Keratinocyte (primary cell): Measurements from ENCODE around the gene DOCK3. TPM values are rescaled to one million over a fixed set of nuclear protein-coding genes. Genes with fewer than 3 reads are reported as not detected.

ENCODE experiments used
- DNase-seq: peaks from one replicate; pipeline ENCODE4 v3.0.0-alpha.2; 2011; ENCODE audit warnings: low read depth, missing footprints, low spot score
- FAIRE-seq: peaks from 2 replicates; lab custom pipeline; 2011; peaks lifted over from hg19 to GRCh38; lab: Jason Lieb, UNC
- H2AFZ ChIP-seq: 2 replicates; pipeline ENCODE4 v1.6.0; 2012; ENCODE audit warnings: low read length, control low read depth, inconsistent platforms; ENCODE audit not compliant: control insufficient read depth
- H3K27ac ChIP-seq: 2 replicates; pipeline ENCODE4 v1.5.1; 2011; ENCODE audit warnings: low read length; ENCODE audit not compliant: control insufficient read depth, insufficient read depth
- H3K27me3 ChIP-seq: 3 replicates; pipeline ENCODE4 v1.6.0; 2011; ENCODE audit warnings: low read length; ENCODE audit not compliant: control insufficient read depth, insufficient read depth; ENCODE audit errors: extremely low read depth
- H3K36me3 ChIP-seq, 2 experiments: 2 replicates in 1 of 2; 3 replicates in 1 of 2; pipeline ENCODE4 v1.5.1; 2011; ENCODE audit warnings: low read length in 2 of 2, mild to moderate bottlenecking in 1 of 2; ENCODE audit not compliant: control insufficient read depth in 2 of 2, insufficient read depth in 2 of 2; ENCODE audit errors: extremely low read depth in 1 of 2
- H3K4me1 ChIP-seq: 3 replicates; pipeline ENCODE4 v1.5.1; 2011; ENCODE audit warnings: low read length; ENCODE audit not compliant: control insufficient read depth, insufficient read depth; ENCODE audit errors: extremely low read depth
- H3K4me2 ChIP-seq: 3 replicates; pipeline ENCODE4 v1.6.0; 2011; ENCODE audit warnings: low read depth, low read length; ENCODE audit not compliant: control insufficient read depth, insufficient read depth; ENCODE audit errors: extremely low read depth
- H3K4me3 ChIP-seq, 3 experiments: fragments of 200-600 bp in 1 of 3; sonication (generic) in 1 of 3; 2 replicates in 2 of 3; 3 replicates in 1 of 3; pipeline ENCODE4 v1.5.1; 2011 to 2016; ENCODE audit warnings: low read length in 3 of 3, mild to moderate bottlenecking in 3 of 3, control low read depth in 2 of 3, inconsistent platforms in 1 of 3, low read depth in 1 of 3, mixed read lengths in 1 of 3, mixed run types in 1 of 3, moderate library complexity in 1 of 3; ENCODE audit not compliant: control insufficient read depth in 2 of 3, insufficient read depth in 2 of 3; ENCODE audit errors: extremely low read depth in 1 of 3
- H3K79me2 ChIP-seq: 2 replicates; pipeline ENCODE4 v1.6.0; 2012; ENCODE audit warnings: low read length; ENCODE audit not compliant: control insufficient read depth, insufficient read depth
- H3K9ac ChIP-seq: 3 replicates; pipeline ENCODE4 v1.6.0; 2011; ENCODE audit warnings: low read length; ENCODE audit not compliant: control insufficient read depth, insufficient read depth; ENCODE audit errors: extremely low read depth
- H3K9me1 ChIP-seq: 3 replicates; pipeline ENCODE4 v1.6.0; 2011; ENCODE audit warnings: low read length; ENCODE audit not compliant: control insufficient read depth, insufficient read depth; ENCODE audit errors: extremely low read depth
- H3K9me3 ChIP-seq: 2 replicates; pipeline ENCODE4 v1.5.1; 2012; ENCODE audit warnings: low read depth, low read length; ENCODE audit not compliant: control insufficient read depth
- H4K20me1 ChIP-seq: 3 replicates; pipeline ENCODE4 v1.6.0; 2011; ENCODE audit warnings: low read length; ENCODE audit not compliant: control insufficient read depth, insufficient read depth; ENCODE audit errors: extremely low read depth
- EZH2 ChIP-seq: IDR thresholded peaks from one replicate; pipeline ENCODE4 v1.6.1; 2012; ENCODE audit warnings: inconsistent platforms, mild to moderate bottlenecking, low read length, moderate library complexity
- dilution Hi-C: fragments of 300-500 bp; cut with MboI; formaldehyde crosslinking; loops from one replicate; pipeline ENCODE4 v1.7.0; 2020; ENCODE audit warnings: low sequenced_read_pairs; ENCODE audit not compliant: extremely low pct_ligation_motif_present
- polyA plus RNA-seq, 5 experiments: library from polyadenylated mRNA; depleted of rRNA in 3 of 5; stranded (reverse) in 3 of 5; stranded (forward) in 1 of 5; unstranded in 1 of 5; fragments of >200 nt; gene quantifications; 1 replicate in 1 of 5; 2 replicates in 3 of 5; 3 replicates in 1 of 5; pipeline versions ENCODE4 v1.2.1 to v1.2.3, GENCODE V29; 2011 to 2012; ENCODE audit warnings: missing spikeins in 2 of 5, low read depth in 1 of 5, low replicate concordance in 1 of 5
- TF ChIP-seq, protein P1 (sequence below), 3 experiments: IDR thresholded peaks in 1 of 3; conservative IDR thresholded peaks in 1 of 3; optimal IDR thresholded peaks in 1 of 3; 2 replicates in 2 of 3; 3 replicates in 1 of 3; pipeline versions ENCODE3 to v1.5.1; 2011; ENCODE audit warnings: low read length in 3 of 3, mild to moderate bottlenecking in 3 of 3, moderate library complexity in 2 of 3, control low read depth in 1 of 3, inconsistent platforms in 1 of 3; ENCODE audit not compliant: insufficient read depth in 2 of 3; ENCODE audit errors: extremely low read depth in 1 of 3

DOCK3 gene
- polyA plus RNA-seq, 1 donor (not counting 4 experiments of a cell fraction or from before 2014, with no cell fraction given) = 0.10 TPM

DNA sequence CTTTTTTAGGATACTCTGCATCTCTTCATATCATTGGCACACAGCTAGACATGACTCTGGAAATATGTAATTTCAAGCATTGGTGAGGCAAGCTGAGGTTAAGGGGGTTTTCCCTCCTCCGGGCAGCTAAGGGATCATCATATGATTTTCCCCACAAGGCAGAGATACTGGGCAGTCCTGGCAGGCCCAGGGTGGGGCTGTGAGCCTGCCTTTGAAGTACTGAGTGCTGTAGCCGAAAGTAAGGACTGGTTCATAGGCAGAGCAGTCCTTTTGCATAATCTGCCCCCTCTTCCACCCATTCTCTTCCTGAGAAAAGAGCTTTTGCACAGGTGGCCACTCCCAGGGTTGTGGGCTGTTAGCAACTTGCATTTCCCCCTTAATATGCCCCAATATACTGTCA is 541.6 kb downstream of the DOCK3 start:
- H3K4me1 ChIP-seq = no peaks in the 10 kb centered on the region
- H4K20me1 ChIP-seq = no peaks in the 10 kb centered on the region
- H3K79me2 ChIP-seq = no peaks in the 10 kb centered on the region
- H3K9ac ChIP-seq = no peak overlapping the region
- H2AFZ ChIP-seq = no peak overlapping the region
- no peaks in the 10 kb centered on the region for H3K9me1 ChIP-seq
- H3K4me2 ChIP-seq = no peak overlapping the region
- TF ChIP-seq EZH2 = no peak
- no peaks in the 10 kb centered on the region for H3K9me3 ChIP-seq
- H3K27ac ChIP-seq = no peak overlapping the region
- no peaks in the 10 kb centered on the region for H3K36me3 ChIP-seq
- FAIRE-seq (no peak), DNase-seq (no peak)
- dilution Hi-C loops = no loop called here
- no peaks in the 10 kb centered on the region for H3K27me3 ChIP-seq
- no peak overlapping the region for H3K4me3 ChIP-seq

DNA sequence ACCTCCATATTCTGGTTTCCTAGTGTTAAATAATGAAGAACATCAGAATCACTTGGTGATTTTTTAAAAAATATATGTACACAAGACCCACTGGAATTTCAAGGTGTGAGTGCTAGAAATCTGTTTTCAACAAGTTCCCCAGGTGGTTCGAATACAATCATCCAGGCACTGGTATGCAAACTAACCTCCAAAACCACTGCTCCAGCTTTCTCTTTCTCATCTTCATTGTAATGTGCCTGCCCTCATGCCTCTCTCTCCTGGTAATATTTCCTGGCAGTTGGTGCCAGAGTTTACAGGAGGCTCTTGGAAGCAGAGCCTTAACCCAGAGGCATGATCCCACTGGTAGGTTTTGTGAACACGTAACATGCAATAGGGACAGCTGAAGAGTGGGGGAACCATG is 547.2 kb downstream of the DOCK3 start:
- TF ChIP-seq, protein P1, sequence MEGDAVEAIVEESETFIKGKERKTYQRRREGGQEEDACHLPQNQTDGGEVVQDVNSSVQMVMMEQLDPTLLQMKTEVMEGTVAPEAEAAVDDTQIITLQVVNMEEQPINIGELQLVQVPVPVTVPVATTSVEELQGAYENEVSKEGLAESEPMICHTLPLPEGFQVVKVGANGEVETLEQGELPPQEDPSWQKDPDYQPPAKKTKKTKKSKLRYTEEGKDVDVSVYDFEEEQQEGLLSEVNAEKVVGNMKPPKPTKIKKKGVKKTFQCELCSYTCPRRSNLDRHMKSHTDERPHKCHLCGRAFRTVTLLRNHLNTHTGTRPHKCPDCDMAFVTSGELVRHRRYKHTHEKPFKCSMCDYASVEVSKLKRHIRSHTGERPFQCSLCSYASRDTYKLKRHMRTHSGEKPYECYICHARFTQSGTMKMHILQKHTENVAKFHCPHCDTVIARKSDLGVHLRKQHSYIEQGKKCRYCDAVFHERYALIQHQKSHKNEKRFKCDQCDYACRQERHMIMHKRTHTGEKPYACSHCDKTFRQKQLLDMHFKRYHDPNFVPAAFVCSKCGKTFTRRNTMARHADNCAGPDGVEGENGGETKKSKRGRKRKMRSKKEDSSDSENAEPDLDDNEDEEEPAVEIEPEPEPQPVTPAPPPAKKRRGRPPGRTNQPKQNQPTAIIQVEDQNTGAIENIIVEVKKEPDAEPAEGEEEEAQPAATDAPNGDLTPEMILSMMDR (optimal IDR thresholded peaks at IDR 0.05 in 1 of 3, IDR thresholded peaks at IDR 0.05 in 1 of 3, conservative IDR thresholded peaks at IDR 0.05 in 1 of 3; ENCODE audit: extremely low read depth in 1 of 3, insufficient read depth in 2 of 3, low read length in 3 of 3) = no peak
- Histone ChIP-seq H3K27ac (no peak overlapping the region), H3K9me1 (no peaks in the 10 kb centered on the region), H3K36me3 (no peaks in the 10 kb centered on the region), H3K9ac (no peak overlapping the region), H3K9me3 (no peaks in the 10 kb centered on the region), H2AFZ (no peak overlapping the region), H3K27me3 (no peaks in the 10 kb centered on the region), H4K20me1 (no peaks in the 10 kb centered on the region), H3K4me1 (no peaks in the 10 kb centered on the region), H3K79me2 (no peaks in the 10 kb centered on the region), H3K4me2 (no peak overlapping the region), H3K4me3 (no peak overlapping the region)
- no peak for DNase-seq
- dilution Hi-C loops = no loop called here
- FAIRE-seq = no peak

DNA sequence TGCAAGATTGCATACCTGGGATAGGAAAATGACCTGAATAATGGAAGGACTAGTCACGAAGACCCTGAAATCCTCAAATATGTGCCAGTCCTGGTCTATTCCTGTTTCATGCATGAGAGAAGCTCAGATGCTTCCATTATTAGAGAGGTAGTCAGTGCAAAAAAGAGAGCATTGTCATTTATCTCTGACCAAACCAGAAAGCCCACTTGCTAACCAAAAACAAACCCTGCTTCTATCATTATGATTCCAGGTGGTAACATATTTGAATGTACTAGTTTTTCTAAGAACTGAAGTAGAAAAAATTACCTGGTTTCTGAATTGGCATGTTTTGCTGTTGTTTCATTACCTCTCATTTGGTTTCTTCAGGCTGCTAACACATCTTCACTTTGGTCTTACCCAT is 549.6 kb downstream of the DOCK3 start:
- H3K27me3 ChIP-seq = no peaks in the 10 kb centered on the region
- TF ChIP-seq EZH2 = no peak
- TF ChIP-seq, protein P1 (optimal IDR thresholded peaks at IDR 0.05 in 1 of 3, IDR thresholded peaks at IDR 0.05 in 1 of 3, conservative IDR thresholded peaks at IDR 0.05 in 1 of 3; ENCODE audit: extremely low read depth in 1 of 3, insufficient read depth in 2 of 3, low read length in 3 of 3) = no peak
- H3K9me3 ChIP-seq = no peaks in the 10 kb centered on the region
- H3K4me3 ChIP-seq = no peak overlapping the region
- FAIRE-seq (no peak), DNase-seq (no peak)
- no peaks in the 10 kb centered on the region for H3K79me2 ChIP-seq
- H2AFZ ChIP-seq = no peak overlapping the region
- dilution Hi-C loops = no loop called here
- no peaks in the 10 kb centered on the region for H3K9me1 ChIP-seq
- H4K20me1 ChIP-seq = no peaks in the 10 kb centered on the region
- H3K4me1 ChIP-seq = no peaks in the 10 kb centered on the region
- no peak overlapping the region for H3K9ac ChIP-seq
- no peak overlapping the region for H3K4me2 ChIP-seq
- no peak overlapping the region for H3K27ac ChIP-seq
- H3K36me3 ChIP-seq = no peaks in the 10 kb centered on the region
